ENCODE measurements around the gene SCAMP2. TPM values are rescaled to one million over a fixed set of nuclear protein-coding genes. Genes with fewer than 3 reads are reported as not detected.

The SCAMP2 gene
- total and polyA plus RNA-seq, 10 donors, result 34.7 to 129 (median 98.6) TPM

DNA sequence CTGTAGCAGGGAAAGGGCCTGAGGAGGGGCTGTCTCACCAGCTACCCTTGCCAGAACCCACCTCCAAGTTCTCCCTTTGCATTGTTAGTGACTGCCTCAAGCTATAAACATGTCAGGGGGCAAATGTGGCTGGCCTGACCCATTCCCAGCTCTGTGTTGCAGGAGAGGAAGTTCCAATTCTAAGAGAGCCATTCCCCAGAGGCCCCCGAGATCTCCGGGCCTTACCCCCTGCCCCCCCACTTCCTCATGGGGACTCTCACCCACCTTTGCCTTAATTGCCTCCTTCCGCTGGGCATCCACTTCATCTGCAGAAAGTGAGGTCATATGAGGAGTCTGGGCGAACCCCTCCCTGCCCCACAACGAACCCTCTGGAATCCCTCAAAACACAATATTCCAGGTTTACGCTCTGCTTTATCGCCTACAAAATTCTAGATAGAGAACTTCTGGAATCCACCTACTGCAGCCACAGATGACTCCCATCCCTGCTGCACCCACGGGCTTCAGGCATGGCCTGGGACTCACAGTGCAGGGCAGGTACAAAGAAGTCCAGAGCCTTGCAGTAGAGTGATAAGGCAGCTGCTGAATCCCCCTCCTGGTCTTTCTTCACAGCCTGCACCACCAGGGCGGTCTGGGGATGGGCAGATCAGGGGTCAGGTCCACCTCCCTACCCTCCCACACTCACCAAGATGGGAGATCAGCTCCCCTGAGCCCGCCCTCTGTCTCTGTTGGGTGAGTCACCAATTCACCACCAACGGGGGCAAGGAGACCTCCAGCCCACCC is 34.2 kb downstream of the SCAMP2 start:
- H3K27ac ChIP-seq, result no peak overlapping the region
- TF ChIP-seq POLR2A (IDR thresholded peaks at IDR 0.05) (no peak), POLR2AphosphoS5 (IDR thresholded peaks at IDR 0.05) (no peak)
- TF ChIP-seq, protein P1, sequence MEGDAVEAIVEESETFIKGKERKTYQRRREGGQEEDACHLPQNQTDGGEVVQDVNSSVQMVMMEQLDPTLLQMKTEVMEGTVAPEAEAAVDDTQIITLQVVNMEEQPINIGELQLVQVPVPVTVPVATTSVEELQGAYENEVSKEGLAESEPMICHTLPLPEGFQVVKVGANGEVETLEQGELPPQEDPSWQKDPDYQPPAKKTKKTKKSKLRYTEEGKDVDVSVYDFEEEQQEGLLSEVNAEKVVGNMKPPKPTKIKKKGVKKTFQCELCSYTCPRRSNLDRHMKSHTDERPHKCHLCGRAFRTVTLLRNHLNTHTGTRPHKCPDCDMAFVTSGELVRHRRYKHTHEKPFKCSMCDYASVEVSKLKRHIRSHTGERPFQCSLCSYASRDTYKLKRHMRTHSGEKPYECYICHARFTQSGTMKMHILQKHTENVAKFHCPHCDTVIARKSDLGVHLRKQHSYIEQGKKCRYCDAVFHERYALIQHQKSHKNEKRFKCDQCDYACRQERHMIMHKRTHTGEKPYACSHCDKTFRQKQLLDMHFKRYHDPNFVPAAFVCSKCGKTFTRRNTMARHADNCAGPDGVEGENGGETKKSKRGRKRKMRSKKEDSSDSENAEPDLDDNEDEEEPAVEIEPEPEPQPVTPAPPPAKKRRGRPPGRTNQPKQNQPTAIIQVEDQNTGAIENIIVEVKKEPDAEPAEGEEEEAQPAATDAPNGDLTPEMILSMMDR (IDR thresholded peaks at IDR 0.05 in 8 of 11, conservative IDR thresholded peaks at IDR 0.05 in 3 of 11), result no peak
- 82 to 91% (median 86%) methylated on average over 7 to 11 of the region's 11 CpGs for WGBS, 5 donors
- H3K27me3 ChIP-seq (replicated peaks in 1 of 7), result no peaks in the 10 kb centered on the region
- no peaks in the 10 kb centered on the region for H3K9me3 ChIP-seq
- peaks cover 16 to 41% (median 26%) of the 10 kb centered on the region in 6 donors for H3K4me1 ChIP-seq
- peaks cover 0 to 68% (median 27%) of the 10 kb centered on the region in 6 donors for H3K36me3 ChIP-seq
- intact Hi-C loops (cut with DNase I; ENCODE audit: low total_unique reads), result no loop called here
- H3K4me3 ChIP-seq, result no peak overlapping the region
- DNase-seq, result no peak

DNA sequence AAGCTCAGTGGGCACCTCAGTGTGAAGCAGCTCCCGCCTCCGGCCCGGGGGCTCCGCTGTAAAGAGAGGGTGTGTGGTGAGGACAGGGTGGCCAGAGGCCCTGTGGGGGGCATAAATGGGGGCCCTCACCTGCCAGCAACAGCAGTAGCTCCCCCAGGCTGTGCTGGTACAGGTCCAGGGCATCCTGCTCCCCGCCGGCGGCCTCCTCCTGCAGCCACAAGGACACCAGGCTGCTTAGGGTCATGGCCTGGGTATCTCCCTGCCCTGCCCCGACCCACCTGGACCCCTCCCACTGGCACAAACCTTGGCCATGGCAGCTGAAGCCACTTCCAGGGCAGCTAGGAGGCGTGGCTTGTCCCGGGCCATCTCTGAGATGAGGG is 35.0 kb downstream of the SCAMP2 start:
- intact Hi-C loops (cut with DNase I; ENCODE audit: low total_unique reads), result no loop called here
- WGBS, 5 donors, result 87 to 94% (median 88%) methylated on average over 6 to 10 of the region's 10 CpGs
- Histone ChIP-seq H3K9me3 (no peaks in the 10 kb centered on the region), H3K4me3 (no peak overlapping the region), H3K27ac (no peak overlapping the region), H3K4me1 (peaks cover 9 to 39% (median 19%) of the 10 kb centered on the region in 6 donors), H3K36me3 (peaks cover 0 to 68% (median 27%) of the 10 kb centered on the region in 6 donors), H3K27me3 (replicated peaks in 1 of 7) (no peaks in the 10 kb centered on the region)
- TF ChIP-seq, protein P1 (IDR thresholded peaks at IDR 0.05 in 8 of 11, conservative IDR thresholded peaks at IDR 0.05 in 3 of 11), result no peak
- TF ChIP-seq POLR2AphosphoS5 (IDR thresholded peaks at IDR 0.05) (peak in 1 of 3 donors; percentile 40), POLR2A (IDR thresholded peaks at IDR 0.05) (no peak)
- DNase-seq, result no peak

DNA sequence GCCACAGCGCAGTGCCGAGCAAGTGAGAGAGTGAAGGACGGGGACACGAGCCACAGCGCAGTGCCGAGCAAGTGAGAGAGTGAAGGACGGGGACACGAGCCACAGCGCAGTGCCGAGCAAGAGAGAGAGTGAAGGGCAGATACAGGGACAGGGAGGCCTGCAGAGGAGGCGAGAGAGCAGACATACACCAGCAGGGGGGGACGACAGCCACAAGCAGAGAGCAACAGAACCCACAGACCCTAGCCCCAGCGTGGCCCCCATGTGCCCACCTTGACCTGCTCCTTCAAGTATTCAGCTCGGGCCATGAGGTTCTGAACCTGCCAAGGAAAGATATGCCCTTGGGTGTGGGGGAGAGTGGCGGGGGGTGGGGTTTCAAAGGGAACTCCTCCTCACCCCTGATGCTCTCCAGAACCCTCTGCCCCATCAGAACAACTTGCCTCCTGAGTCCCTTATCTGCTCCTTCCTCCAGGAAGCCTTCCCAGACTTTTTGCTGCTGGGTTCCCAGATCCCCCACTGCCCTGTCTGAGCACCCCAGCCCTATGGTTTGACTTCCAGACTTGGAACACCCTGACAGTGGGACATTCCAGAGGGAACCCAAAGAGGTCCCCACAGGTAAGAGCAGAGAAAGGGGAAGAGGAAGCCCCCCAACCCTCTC is 35.6 kb downstream of the SCAMP2 start:
- Histone ChIP-seq H3K36me3 (peaks cover 0 to 68% (median 27%) of the 10 kb centered on the region in 6 donors), H3K27ac (no peak overlapping the region), H3K9me3 (no peaks in the 10 kb centered on the region), H3K27me3 (replicated peaks in 1 of 7) (no peaks in the 10 kb centered on the region), H3K4me1 (peaks cover 9 to 41% (median 18%) of the 10 kb centered on the region in 6 donors), H3K4me3 (no peak overlapping the region)
- 80 to 90% (median 83%) methylated on average over 15 of the region's 15 CpGs for whole genome bisulfite sequencing, 5 donors
- DNase-seq, result no peak
- intact Hi-C loops (cut with DNase I; ENCODE audit: low total_unique reads), result no loop called here
- TF ChIP-seq POLR2A (IDR thresholded peaks at IDR 0.05) (no peak), POLR2AphosphoS5 (IDR thresholded peaks at IDR 0.05) (no peak)
- TF ChIP-seq, protein P1 (IDR thresholded peaks at IDR 0.05 in 8 of 11, conservative IDR thresholded peaks at IDR 0.05 in 3 of 11), result no peak

DNA sequence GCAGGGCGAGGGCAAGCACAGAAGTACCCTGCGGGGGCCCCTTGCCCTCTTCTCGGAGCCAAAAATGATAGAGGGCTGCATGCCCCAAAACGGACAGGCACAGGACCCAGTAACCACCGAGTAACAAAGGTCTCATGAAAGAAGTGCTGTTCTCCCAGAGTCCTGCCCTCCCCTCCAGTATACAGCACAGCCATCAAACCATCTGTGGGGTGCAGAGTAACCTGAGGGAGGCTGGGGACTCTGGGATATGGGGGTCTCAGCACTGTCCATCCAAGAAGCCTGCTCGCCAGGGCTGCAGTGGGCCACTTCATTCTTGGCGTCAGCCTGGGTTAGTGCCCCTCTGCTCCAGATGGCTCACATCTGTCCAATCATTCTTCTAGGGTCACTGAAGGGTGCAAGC is 36.3 kb downstream of the SCAMP2 start:
- Histone ChIP-seq H3K36me3 (peaks cover 0 to 66% (median 27%) of the 10 kb centered on the region in 6 donors), H3K27ac (no peak overlapping the region), H3K4me1 (peaks cover 2 to 34% (median 11%) of the 10 kb centered on the region in 6 donors), H3K27me3 (replicated peaks in 1 of 7) (no peaks in the 10 kb centered on the region), H3K4me3 (no peak overlapping the region), H3K9me3 (no peaks in the 10 kb centered on the region)
- WGBS, 5 donors, result 88 to 95% (median 92%) methylated on average over 6 to 7 of the region's 7 CpGs
- DNase-seq, result no peak
- TF ChIP-seq, protein P1 (IDR thresholded peaks at IDR 0.05 in 8 of 11, conservative IDR thresholded peaks at IDR 0.05 in 3 of 11), result no peak
- TF ChIP-seq POLR2A (IDR thresholded peaks at IDR 0.05) (no peak), POLR2AphosphoS5 (IDR thresholded peaks at IDR 0.05) (no peak)
- intact Hi-C loops (cut with DNase I; ENCODE audit: low total_unique reads), result no loop called here
